ENCODE data around the gene OR3A2. TPM values are rescaled to one million over a fixed set of nuclear protein-coding genes. Genes with fewer than 3 reads are reported as not detected.

The OR3A2 gene
- total RNA-seq, 1 experiment from 2014 or later, result not detected

DNA sequence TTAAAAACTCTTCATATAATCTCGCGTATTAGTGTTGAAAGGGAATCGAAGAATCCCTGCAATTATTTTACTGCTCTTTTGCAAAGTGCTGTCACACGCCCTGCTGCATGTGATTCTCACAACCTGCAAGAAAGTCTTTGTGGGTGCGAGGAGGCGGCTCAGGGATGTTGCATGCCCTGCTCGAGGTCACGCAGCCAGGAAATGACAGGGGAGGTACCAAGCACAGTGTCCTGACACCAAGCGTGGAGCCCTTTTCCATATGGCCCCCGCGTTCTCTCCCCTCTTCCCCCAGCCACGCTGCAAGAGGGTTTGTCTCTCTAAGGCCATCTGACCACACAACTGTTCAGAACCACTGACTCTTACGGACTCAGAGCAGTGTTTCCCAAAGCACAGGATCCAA, 125.5 kb downstream of the OR3A2 start:
- no peak overlapping the region for H3K9ac ChIP-seq (ENCODE audit: low read length)
- no peak for ATAC-seq
- intact Hi-C loops (cut with micrococcal nuclease), result no loop called here
- BruUV-seq (replicated peaks), result no TSS peak
- ChIA-PET RAD21 (ENCODE audit: low non-redundant PET in 1 of 2, low total read pairs in 2 of 2, uncharacterized antibody in 2 of 2, unreplicated experiment in 2 of 2) (no interaction called here), POLR2A (no interaction called here), CTCF (no interaction called here)
- no peak overlapping the region for H3K27ac ChIP-seq (ENCODE audit: low read depth, low read length)
- peaks cover 32% of the 10 kb centered on the region for H3K27me3 ChIP-seq (ENCODE audit: insufficient read depth, low read length)
- no peaks in the 10 kb centered on the region for H4K20me1 ChIP-seq (ENCODE audit: insufficient read depth)
- H3K4me1 ChIP-seq (ENCODE audit: control insufficient read depth in 1 of 2, insufficient read depth in 2 of 2, low read length in 2 of 2), result no peaks in the 10 kb centered on the region
- TF ChIP-seq MAX (IDR thresholded peaks at IDR 0.05) (no peak), CTCF (IDR thresholded peaks at IDR 0.05 in 2 of 3, conservative IDR thresholded peaks at IDR 0.05 in 1 of 3; ENCODE audit: borderline replicate concordance in 1 of 3, insufficient read depth in 1 of 3, low read depth in 2 of 3, low read length in 2 of 3) (no peak), REST (IDR thresholded peaks at IDR 0.05; ENCODE audit: low read depth) (no peak), POLR2AphosphoS5 (IDR thresholded peaks at IDR 0.05; ENCODE audit: low read depth, low read length) (no peak), ZNF274 (IDR thresholded peaks at IDR 0.05; ENCODE audit: low read depth, low read length) (no peak), EGR1 (IDR thresholded peaks at IDR 0.05; ENCODE audit: low read depth) (no peak), EZH2phosphoT487 (IDR thresholded peaks at IDR 0.05; ENCODE audit: borderline replicate concordance) (no peak), SP1 (IDR thresholded peaks at IDR 0.05; ENCODE audit: low read depth) (no peak), SIN3A (IDR thresholded peaks at IDR 0.05; ENCODE audit: low read depth) (no peak)
- no peak overlapping the region for H2AFZ ChIP-seq (ENCODE audit: low read depth, low read length, poor library complexity, severe bottlenecking)
- H3K9me3 ChIP-seq (ENCODE audit: control insufficient read depth in 1 of 2, insufficient read depth in 1 of 2, low read depth in 1 of 2, low read length in 2 of 2), result no peaks in the 10 kb centered on the region
- no peak overlapping the region for H3K4me3 ChIP-seq (replicated peaks in 1 of 2; ENCODE audit: low read depth in 1 of 2, low read length in 2 of 2)
- H3K79me2 ChIP-seq (ENCODE audit: insufficient read depth, low read length), result no peaks in the 10 kb centered on the region
- no peaks in the 10 kb centered on the region for H3K9me2 ChIP-seq (ENCODE audit: insufficient read depth)
- no peak for DNase-seq (ENCODE audit: low read depth, low spot score)
- H3K36me3 ChIP-seq (ENCODE audit: control insufficient read depth in 1 of 2, insufficient read depth in 2 of 2, low read length in 2 of 2), result no peaks in the 10 kb centered on the region
- no peak overlapping the region for H3K4me2 ChIP-seq (ENCODE audit: low read length)

Measured in HCT116 (cell line).